ENCODE measurements around the gene COL23A1.

The COL23A1 gene

GRCh38 chr5:178577376-178577839 lies 12.8 kb downstream of the COL23A1 start:
- Histone ChIP-seq H3K23ac (ENCODE audit: low read depth, low read length, poor library complexity) (peak overlapping the region; percentile 83), H3K4me1 (ENCODE audit: control insufficient read depth in 2 of 2, insufficient read depth in 1 of 2, low read depth in 1 of 2, low read length in 2 of 2) (peaks cover 0 to 4% of the 10 kb centered on the region in 2 donors), H3K4me3 (ENCODE audit: low read length in 2 of 2) (peak overlapping the region in 1 of 2 donors; percentile 76), H2AFZ (ENCODE audit: low read length) (no peak overlapping the region), H3K27me3 (ENCODE audit: control insufficient read depth in 3 of 3, insufficient read depth in 3 of 3, low read depth in 1 of 3, low read length in 3 of 3) (peaks cover 0 to 16% (median 0%) of the 10 kb centered on the region in 3 experiments), H3K9me3 (replicated peaks in 1 of 2; ENCODE audit: control insufficient read depth in 2 of 2, insufficient read depth in 1 of 2, low read depth in 1 of 2, low read length in 2 of 2) (peaks cover 6 to 9% of the 10 kb centered on the region in 2 donors), H3K36me3 (replicated peaks in 1 of 2; ENCODE audit: control insufficient read depth in 2 of 2, insufficient read depth in 2 of 2, low read length in 2 of 2) (peaks cover 0 to 3% of the 10 kb centered on the region in 2 donors), H4K91ac (ENCODE audit: low read depth, low read length, poor library complexity) (no peak overlapping the region), H2BK12ac (ENCODE audit: low read length) (peak overlapping the region; percentile 92), H3K4ac (ENCODE audit: low read length) (peak overlapping the region; percentile 71), H2BK120ac (ENCODE audit: low read depth, low read length) (peak overlapping the region; percentile 52), H2BK5ac (ENCODE audit: low read length) (peak overlapping the region; percentile 69), H3K9ac (ENCODE audit: low read depth, low read length, poor library complexity) (peak overlapping the region; percentile 85), H2BK15ac (ENCODE audit: low read length) (peak overlapping the region; percentile 92), H3K27ac (replicated peaks; ENCODE audit: low read length) (no peak overlapping the region), H3K4me2 (ENCODE audit: insufficient read depth, low read length, poor library complexity, severe bottlenecking) (peak overlapping the region; percentile 61), H3K18ac (ENCODE audit: low read length) (peak overlapping the region; percentile 96), H3K14ac (ENCODE audit: low read length) (peak overlapping the region; percentile 28), H2AK5ac (ENCODE audit: low read depth, low read length) (peak overlapping the region; percentile 45), H3K79me1 (ENCODE audit: low read depth, low read length) (no peaks in the 10 kb centered on the region), H4K8ac (ENCODE audit: low read depth, low read length) (no peak overlapping the region)
- no CpG with 5 or more reads among the region's 31 CpGs for WGBS, 2 donors (ENCODE audit: extremely low coverage in 2 of 2, insufficient read length in 2 of 2, insufficient replicate concordance in 1 of 2)
- DNase-seq (ENCODE audit: low spot score): peak; percentile 37

- no peaks in the 10 kb centered on the region for H3K79me1 ChIP-seq (ENCODE audit: low read depth, low read length)
Measured at GRCh38 chr5:178576591-178577351, 13.4 kb downstream of the COL23A1 start.

GRCh38 chr5:178573216-178573615 lies 17.0 kb downstream of the COL23A1 start:
- Histone ChIP-seq H4K8ac (ENCODE audit: low read depth, low read length) (no peak overlapping the region), H3K79me1 (ENCODE audit: low read depth, low read length) (no peaks in the 10 kb centered on the region), H2AFZ (ENCODE audit: low read length) (no peak overlapping the region), H2BK5ac (ENCODE audit: low read length) (no peak overlapping the region), H2BK12ac (ENCODE audit: low read length) (no peak overlapping the region), H3K9ac (ENCODE audit: low read depth, low read length, poor library complexity) (no peak overlapping the region), H2BK120ac (ENCODE audit: low read depth, low read length) (no peak overlapping the region), H3K18ac (ENCODE audit: low read length) (no peak overlapping the region), H3K27me3 (ENCODE audit: control insufficient read depth in 3 of 3, insufficient read depth in 3 of 3, low read depth in 1 of 3, low read length in 3 of 3) (peaks cover 0 to 16% (median 0%) of the 10 kb centered on the region in 3 experiments), H3K4me3 (ENCODE audit: low read length in 2 of 2) (no peak overlapping the region), H3K4ac (ENCODE audit: low read length) (no peak overlapping the region), H3K4me2 (ENCODE audit: insufficient read depth, low read length, poor library complexity, severe bottlenecking) (no peak overlapping the region), H3K4me1 (ENCODE audit: control insufficient read depth in 2 of 2, insufficient read depth in 1 of 2, low read depth in 1 of 2, low read length in 2 of 2) (peaks cover 0 to 4% of the 10 kb centered on the region in 2 donors), H3K27ac (replicated peaks; ENCODE audit: low read length) (no peak overlapping the region), H4K91ac (ENCODE audit: low read depth, low read length, poor library complexity) (no peak overlapping the region), H3K23ac (ENCODE audit: low read depth, low read length, poor library complexity) (no peak overlapping the region), H3K14ac (ENCODE audit: low read length) (no peak overlapping the region), H3K36me3 (replicated peaks in 1 of 2; ENCODE audit: control insufficient read depth in 2 of 2, insufficient read depth in 2 of 2, low read length in 2 of 2) (peaks cover 0 to 3% of the 10 kb centered on the region in 2 donors), H2BK15ac (ENCODE audit: low read length) (no peak overlapping the region), H3K9me3 (replicated peaks in 1 of 2; ENCODE audit: control insufficient read depth in 2 of 2, insufficient read depth in 1 of 2, low read depth in 1 of 2, low read length in 2 of 2) (peaks cover 6 to 13% of the 10 kb centered on the region in 2 donors), H2AK5ac (ENCODE audit: low read depth, low read length) (no peak overlapping the region)
- DNase-seq (ENCODE audit: low spot score): no peak
- WGBS, 2 donors (ENCODE audit: extremely low coverage in 2 of 2, insufficient read length in 2 of 2, insufficient replicate concordance in 1 of 2): no CpG with 5 or more reads among the region's 7 CpGs

More at GRCh38 chr5:178576591-178577351, 13.4 kb downstream of the COL23A1 start:
- H3K4me3 ChIP-seq (ENCODE audit: low read length in 2 of 2): peak overlapping the region in 1 of 2 donors; percentile 76
- H2BK5ac ChIP-seq (ENCODE audit: low read length): peak overlapping the region; percentile 69
- no peak overlapping the region for H2AFZ ChIP-seq (ENCODE audit: low read length)
- peak overlapping the region; percentile 71 for H3K4ac ChIP-seq (ENCODE audit: low read length)
- H3K36me3 ChIP-seq (replicated peaks in 1 of 2; ENCODE audit: control insufficient read depth in 2 of 2, insufficient read depth in 2 of 2, low read length in 2 of 2): peaks cover 0 to 3% of the 10 kb centered on the region in 2 donors
- no CpG with 5 or more reads among the region's 92 CpGs for WGBS, 2 donors (ENCODE audit: extremely low coverage in 2 of 2, insufficient read length in 2 of 2, insufficient replicate concordance in 1 of 2)
- H2AK5ac ChIP-seq (ENCODE audit: low read depth, low read length): peak overlapping the region; percentile 45
- DNase-seq (ENCODE audit: low spot score): peak; percentile 33
- H3K27me3 ChIP-seq (ENCODE audit: control insufficient read depth in 3 of 3, insufficient read depth in 3 of 3, low read depth in 1 of 3, low read length in 3 of 3): peaks cover 0 to 16% (median 0%) of the 10 kb centered on the region in 3 experiments
- peak overlapping the region; percentile 92 for H2BK12ac ChIP-seq (ENCODE audit: low read length)
- H3K9me3 ChIP-seq (replicated peaks in 1 of 2; ENCODE audit: control insufficient read depth in 2 of 2, insufficient read depth in 1 of 2, low read depth in 1 of 2, low read length in 2 of 2): peaks cover 6 to 10% of the 10 kb centered on the region in 2 donors
- H2BK15ac ChIP-seq (ENCODE audit: low read length): peak overlapping the region; percentile 92
- peak overlapping the region; percentile 62 for H3K23ac ChIP-seq (ENCODE audit: low read depth, low read length, poor library complexity)
- H3K18ac ChIP-seq (ENCODE audit: low read length): peak overlapping the region; percentile 96
- peak overlapping the region; percentile 52 for H2BK120ac ChIP-seq (ENCODE audit: low read depth, low read length)
- peak overlapping the region; percentile 85 for H3K9ac ChIP-seq (ENCODE audit: low read depth, low read length, poor library complexity)
- H4K8ac ChIP-seq (ENCODE audit: low read depth, low read length): no peak overlapping the region
- H3K4me1 ChIP-seq (ENCODE audit: control insufficient read depth in 2 of 2, insufficient read depth in 1 of 2, low read depth in 1 of 2, low read length in 2 of 2): peaks cover 0 to 4% of the 10 kb centered on the region in 2 donors
- peak overlapping the region; percentile 28 for H3K14ac ChIP-seq (ENCODE audit: low read length)
- no peak overlapping the region for H3K27ac ChIP-seq (replicated peaks; ENCODE audit: low read length)
- H3K4me2 ChIP-seq (ENCODE audit: insufficient read depth, low read length, poor library complexity, severe bottlenecking): peak overlapping the region; percentile 61
- H4K91ac ChIP-seq (ENCODE audit: low read depth, low read length, poor library complexity): no peak overlapping the region

GRCh38 chr5:178572617-178573016 lies 17.6 kb downstream of the COL23A1 start:
- no peak overlapping the region for H2BK120ac ChIP-seq (ENCODE audit: low read depth, low read length)
- H3K9ac ChIP-seq (ENCODE audit: low read depth, low read length, poor library complexity): no peak overlapping the region
- no peak overlapping the region for H2BK12ac ChIP-seq (ENCODE audit: low read length)
- no peaks in the 10 kb centered on the region for H3K36me3 ChIP-seq (replicated peaks in 1 of 2; ENCODE audit: control insufficient read depth in 2 of 2, insufficient read depth in 2 of 2, low read length in 2 of 2)
- H4K8ac ChIP-seq (ENCODE audit: low read depth, low read length): no peak overlapping the region
- no peak overlapping the region for H3K14ac ChIP-seq (ENCODE audit: low read length)
- no peak overlapping the region for H3K18ac ChIP-seq (ENCODE audit: low read length)
- no peaks in the 10 kb centered on the region for H3K79me1 ChIP-seq (ENCODE audit: low read depth, low read length)
- no peak for DNase-seq (ENCODE audit: low spot score)
- no peak overlapping the region for H2BK5ac ChIP-seq (ENCODE audit: low read length)
- H3K4ac ChIP-seq (ENCODE audit: low read length): no peak overlapping the region
- H4K91ac ChIP-seq (ENCODE audit: low read depth, low read length, poor library complexity): no peak overlapping the region
- H2AK5ac ChIP-seq (ENCODE audit: low read depth, low read length): no peak overlapping the region
- H3K9me3 ChIP-seq (replicated peaks in 1 of 2; ENCODE audit: control insufficient read depth in 2 of 2, insufficient read depth in 1 of 2, low read depth in 1 of 2, low read length in 2 of 2): peaks cover 2 to 13% of the 10 kb centered on the region in 2 donors
- H2BK15ac ChIP-seq (ENCODE audit: low read length): no peak overlapping the region
- WGBS, 2 donors (ENCODE audit: extremely low coverage in 2 of 2, insufficient read length in 2 of 2, insufficient replicate concordance in 1 of 2): no CpG with 5 or more reads among the region's 4 CpGs
- no peak overlapping the region for H3K4me2 ChIP-seq (ENCODE audit: insufficient read depth, low read length, poor library complexity, severe bottlenecking)
- no peak overlapping the region for H2AFZ ChIP-seq (ENCODE audit: low read length)
- peaks cover 0 to 12% (median 0%) of the 10 kb centered on the region in 3 experiments for H3K27me3 ChIP-seq (ENCODE audit: control insufficient read depth in 3 of 3, insufficient read depth in 3 of 3, low read depth in 1 of 3, low read length in 3 of 3)
- no peak overlapping the region for H3K23ac ChIP-seq (ENCODE audit: low read depth, low read length, poor library complexity)
- H3K4me1 ChIP-seq (ENCODE audit: control insufficient read depth in 2 of 2, insufficient read depth in 1 of 2, low read depth in 1 of 2, low read length in 2 of 2): no peaks in the 10 kb centered on the region
- no peak overlapping the region for H3K27ac ChIP-seq (replicated peaks; ENCODE audit: low read length)
- no peak overlapping the region for H3K4me3 ChIP-seq (ENCODE audit: low read length in 2 of 2)

All from neuronal stem cell (in vitro differentiated cells).